ENCODE results near the gene UBALD1.
A peak's percentile ranks its signal among the peaks of the same experiment; 100 is the strongest.

- TF ChIP-seq CTCF (IDR thresholded peaks at IDR 0.05 in 8 of 11, conservative IDR thresholded peaks at IDR 0.05 in 3 of 11) (no peak), POLR2A (IDR thresholded peaks at IDR 0.05) (no peak), POLR2AphosphoS5 (IDR thresholded peaks at IDR 0.05) (peak in 2 of 3 donors; percentile 8 to 10)
Observed at GRCh38 chr16:4661661-4662060, 47.0 kb upstream of the UBALD1 start.
